Liver (tissue), 3 donors: Measurements from ENCODE around the gene MYLIP.

Experiments used
- CTCF ChIP-seq: fragments of 150-350 bp; IDR thresholded peaks from 2 replicates; pipeline ENCODE4 v1.5.1; 2017; ENCODE audit warnings: improper control_type of control experiment, low read depth, low read length; ENCODE audit not compliant: missing input control
- EGR1 ChIP-seq, 2 donors: IDR thresholded peaks; 2 replicates each; pipeline ENCODE4 v1.6.1; 2016 to 2018; ENCODE audit warnings: antibody characterized with exemption in 2 of 2, low read depth in 2 of 2
- GABPA ChIP-seq, 2 donors: IDR thresholded peaks in 1 of 2; conservative IDR thresholded peaks in 1 of 2; 2 replicates each; pipeline ENCODE4 v1.6.1; 2016; ENCODE audit warnings: antibody characterized with exemption in 2 of 2, mild to moderate bottlenecking in 1 of 2, moderate library complexity in 1 of 2
- HNF4G ChIP-seq: IDR thresholded peaks from 2 replicates; pipeline ENCODE4 v1.6.1; 2016; ENCODE audit warnings: antibody characterized with exemption
- RAD21 ChIP-seq, 2 donors: IDR thresholded peaks; 2 replicates each; pipeline ENCODE4 v1.6.1; 2016; ENCODE audit warnings: antibody characterized with exemption in 2 of 2, mild to moderate bottlenecking in 2 of 2
- ZBTB33 ChIP-seq: IDR thresholded peaks from 2 replicates; pipeline ENCODE4 v1.6.1; 2016; ENCODE audit warnings: antibody characterized with exemption
- donor health status: healthy.
- donor health status: healthy.

- TF ChIP-seq HNF4G (no peak), GABPA (IDR thresholded peaks at IDR 0.05 in 1 of 2, conservative IDR thresholded peaks at IDR 0.05 in 1 of 2) (no peak), CTCF (no peak), RAD21 (IDR thresholded peaks at IDR 0.05) (no peak), ZBTB33 (no peak), EGR1 (IDR thresholded peaks at IDR 0.05; ENCODE audit: low read depth in 2 of 2) (no peak)
These were observed 49.5 kb upstream of the MYLIP start for GRCh38 chr6:16079354-16079753.
